GM12878 (cell line): ENCODE results near the gene LTB4R2. TPM values are rescaled to one million over a fixed set of nuclear protein-coding genes. Genes with fewer than 3 reads are reported as not detected.

ENCODE experiments used
- ASH2L ChIP-seq: fragments of 300-600, 200-600 bp; sonication (generic); IDR thresholded peaks from 2 replicates; pipeline ENCODE4 v1.6.1; 2017; ENCODE audit warnings: low read depth, mild to moderate bottlenecking, borderline replicate concordance
- EP300 ChIP-seq, 2 experiments: fragments of 150-350 bp in 1 of 2; IDR thresholded peaks; 2 replicates each; pipeline ENCODE4 v1.6.1; 2011 to 2012; ENCODE audit warnings: low read depth in 2 of 2, low read length in 2 of 2, borderline replicate concordance in 1 of 2, improper control_type of control experiment in 1 of 2, inconsistent platforms in 1 of 2; ENCODE audit not compliant: control insufficient read depth in 1 of 2
- NBN ChIP-seq: fragments of 450-650 bp; IDR thresholded peaks from 2 replicates; pipeline ENCODE4 v1.6.1; 2016
- RFX5 ChIP-seq: IDR thresholded peaks from 2 replicates; pipeline ENCODE4 v1.6.1; 2011; ENCODE audit warnings: low read depth, low read length, improper control_type of control experiment
- SMC3 ChIP-seq: IDR thresholded peaks from 2 replicates; pipeline ENCODE4 v1.6.1; 2011; ENCODE audit warnings: low read length, improper control_type of control experiment, borderline replicate concordance
- SUZ12 ChIP-seq: fragments of 200-600 bp; sonication (generic); IDR thresholded peaks from one replicate; pipeline ENCODE4 v1.6.1; 2018; ENCODE audit warnings: antibody characterized with exemption, mild to moderate bottlenecking; ENCODE audit not compliant: unreplicated experiment
- TCF3 ChIP-seq: IDR thresholded peaks from 2 replicates; pipeline ENCODE4 v1.6.1; 2012; ENCODE audit warnings: low read depth, mild to moderate bottlenecking, low read length, borderline replicate concordance; ENCODE audit not compliant: insufficient read depth
- polyA plus RNA-seq, 11 experiments: library from polyadenylated mRNA; depleted of rRNA in 4 of 11; unstranded in 6 of 11; stranded (reverse) in 5 of 11; fragments of >200 nt; fragmentation: Nextera tagmentation in 4 of 11; fragmentation: Illumina TruSeq in 1 of 11; extraction: Ambion mirVana in 4 of 11; extraction: Trizol in 1 of 11; gene quantifications; 1 replicate in 1 of 11; 2 replicates in 10 of 11; pipeline versions ENCODE4 v1.2.1 to v1.2.3, GENCODE V29; 2011 to 2016; ENCODE audit warnings: inconsistent platforms in 2 of 11, missing spikeins in 2 of 11, low read depth in 1 of 11
- total RNA-seq, 4 experiments: library from RNA; depleted of rRNA in 3 of 4; stranded (reverse); fragments of >200 nt in 3 of 4; fragmentation: Illumina TruSeq in 1 of 4; extraction: Trizol in 1 of 4; gene quantifications; 2 replicates each; pipeline versions ENCODE4 v1.2.1 to v1.2.3, GENCODE V29; 2013 to 2021
- TF ChIP-seq, protein P1 (sequence below): fragments of 450-650 bp; IDR thresholded peaks from 2 replicates; pipeline ENCODE4 v1.6.1; 2017; ENCODE audit warnings: mild to moderate bottlenecking, moderate library complexity
- TF ChIP-seq, protein P2 (sequence below): fragments of 450-650 bp; IDR thresholded peaks from 2 replicates; pipeline ENCODE4 v1.6.1; 2017; ENCODE audit warnings: low read depth, mild to moderate bottlenecking, moderate library complexity
- TF ChIP-seq, protein P3 (sequence below): IDR thresholded peaks from 2 replicates; pipeline ENCODE4 v1.6.1; 2012; ENCODE audit warnings: low read depth, low read length, improper control_type of control experiment
- TF ChIP-seq, protein P4 (sequence below), 3 experiments: IDR thresholded peaks in 2 of 3; conservative IDR thresholded peaks in 1 of 3; 2 replicates each; pipeline ENCODE4 v1.5.1; 2011; ENCODE audit warnings: low read depth in 3 of 3, low read length in 3 of 3, mild to moderate bottlenecking in 3 of 3, control low read depth in 2 of 3, moderate library complexity in 2 of 3, inconsistent platforms in 1 of 3, mixed read lengths in 1 of 3; ENCODE audit not compliant: control insufficient read depth in 2 of 3, insufficient read depth in 1 of 3; ENCODE audit errors: extremely low read depth in 1 of 3

LTB4R2 gene
- total and polyA plus RNA-seq, 10 of the 15 experiments (the other 5 are each of a cell fraction or from before 2014, with no cell fraction given): 0.06 to 16.0 (median 2.6) TPM

DNA sequence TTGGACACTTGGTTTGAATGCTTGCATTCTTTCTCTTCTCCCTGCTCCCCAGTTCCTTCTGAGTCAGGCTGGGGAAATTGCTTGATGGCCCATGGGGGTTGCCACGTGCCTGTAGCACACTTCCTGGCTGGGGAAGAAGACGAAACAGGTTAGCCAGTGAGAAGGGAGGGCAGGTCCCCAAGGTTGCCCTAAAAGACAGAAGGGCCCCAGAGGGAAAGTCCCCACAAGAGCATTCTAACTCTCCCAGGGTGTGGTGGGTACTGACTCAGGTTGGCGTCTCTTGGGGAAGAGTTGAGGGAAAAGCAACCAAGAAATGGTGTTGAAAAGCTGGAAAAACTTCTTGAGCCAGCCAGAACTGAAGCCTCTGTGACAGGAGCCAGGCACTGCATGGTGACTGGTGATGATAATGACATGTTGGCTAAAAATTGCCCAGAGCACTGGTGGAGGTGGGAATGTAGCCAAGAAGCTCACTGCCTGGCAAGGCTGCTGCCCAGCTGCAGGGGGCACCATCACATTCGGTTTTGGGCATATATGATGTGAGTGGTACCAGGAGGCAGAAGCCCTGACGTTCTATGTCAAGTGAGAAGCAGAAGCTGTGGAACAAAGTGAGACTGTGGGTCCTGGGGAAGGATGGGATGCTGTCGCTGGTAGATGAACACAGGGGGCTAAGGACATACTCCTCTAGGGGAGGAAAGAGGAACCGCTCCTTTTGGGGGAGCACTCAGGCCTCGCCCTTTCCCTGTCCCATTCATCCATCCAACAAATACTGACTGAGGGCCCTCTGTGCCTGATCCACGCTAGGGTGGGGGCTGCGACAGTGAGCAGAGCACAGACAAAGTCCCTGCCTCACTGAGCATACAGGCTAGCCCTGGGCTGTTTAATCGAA is 30.4 kb upstream of the LTB4R2 start (continued):
- TF ChIP-seq, protein P1, sequence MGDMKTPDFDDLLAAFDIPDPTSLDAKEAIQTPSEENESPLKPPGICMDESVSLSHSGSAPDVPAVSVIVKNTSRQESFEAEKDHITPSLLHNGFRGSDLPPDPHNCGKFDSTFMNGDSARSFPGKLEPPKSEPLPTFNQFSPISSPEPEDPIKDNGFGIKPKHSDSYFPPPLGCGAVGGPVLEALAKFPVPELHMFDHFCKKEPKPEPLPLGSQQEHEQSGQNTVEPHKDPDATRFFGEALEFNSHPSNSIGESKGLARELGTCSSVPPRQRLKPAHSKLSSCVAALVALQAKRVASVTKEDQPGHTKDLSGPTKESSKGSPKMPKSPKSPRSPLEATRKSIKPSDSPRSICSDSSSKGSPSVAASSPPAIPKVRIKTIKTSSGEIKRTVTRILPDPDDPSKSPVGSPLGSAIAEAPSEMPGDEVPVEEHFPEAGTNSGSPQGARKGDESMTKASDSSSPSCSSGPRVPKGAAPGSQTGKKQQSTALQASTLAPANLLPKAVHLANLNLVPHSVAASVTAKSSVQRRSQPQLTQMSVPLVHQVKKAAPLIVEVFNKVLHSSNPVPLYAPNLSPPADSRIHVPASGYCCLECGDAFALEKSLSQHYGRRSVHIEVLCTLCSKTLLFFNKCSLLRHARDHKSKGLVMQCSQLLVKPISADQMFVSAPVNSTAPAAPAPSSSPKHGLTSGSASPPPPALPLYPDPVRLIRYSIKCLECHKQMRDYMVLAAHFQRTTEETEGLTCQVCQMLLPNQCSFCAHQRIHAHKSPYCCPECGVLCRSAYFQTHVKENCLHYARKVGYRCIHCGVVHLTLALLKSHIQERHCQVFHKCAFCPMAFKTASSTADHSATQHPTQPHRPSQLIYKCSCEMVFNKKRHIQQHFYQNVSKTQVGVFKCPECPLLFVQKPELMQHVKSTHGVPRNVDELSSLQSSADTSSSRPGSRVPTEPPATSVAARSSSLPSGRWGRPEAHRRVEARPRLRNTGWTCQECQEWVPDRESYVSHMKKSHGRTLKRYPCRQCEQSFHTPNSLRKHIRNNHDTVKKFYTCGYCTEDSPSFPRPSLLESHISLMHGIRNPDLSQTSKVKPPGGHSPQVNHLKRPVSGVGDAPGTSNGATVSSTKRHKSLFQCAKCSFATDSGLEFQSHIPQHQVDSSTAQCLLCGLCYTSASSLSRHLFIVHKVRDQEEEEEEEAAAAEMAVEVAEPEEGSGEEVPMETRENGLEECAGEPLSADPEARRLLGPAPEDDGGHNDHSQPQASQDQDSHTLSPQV: no peak
- no peak for TF ChIP-seq SUZ12
- TF ChIP-seq RFX5: 0 out of 2 replicates have a peak, but pooled peaks have one; percentile 27
- TF ChIP-seq TCF3: no peak
- TF ChIP-seq, protein P2, sequence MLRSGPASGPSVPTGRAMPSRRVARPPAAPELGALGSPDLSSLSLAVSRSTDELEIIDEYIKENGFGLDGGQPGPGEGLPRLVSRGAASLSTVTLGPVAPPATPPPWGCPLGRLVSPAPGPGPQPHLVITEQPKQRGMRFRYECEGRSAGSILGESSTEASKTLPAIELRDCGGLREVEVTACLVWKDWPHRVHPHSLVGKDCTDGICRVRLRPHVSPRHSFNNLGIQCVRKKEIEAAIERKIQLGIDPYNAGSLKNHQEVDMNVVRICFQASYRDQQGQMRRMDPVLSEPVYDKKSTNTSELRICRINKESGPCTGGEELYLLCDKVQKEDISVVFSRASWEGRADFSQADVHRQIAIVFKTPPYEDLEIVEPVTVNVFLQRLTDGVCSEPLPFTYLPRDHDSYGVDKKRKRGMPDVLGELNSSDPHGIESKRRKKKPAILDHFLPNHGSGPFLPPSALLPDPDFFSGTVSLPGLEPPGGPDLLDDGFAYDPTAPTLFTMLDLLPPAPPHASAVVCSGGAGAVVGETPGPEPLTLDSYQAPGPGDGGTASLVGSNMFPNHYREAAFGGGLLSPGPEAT: peak; percentile 51; the same call in 1 of the 2 replicates
- 0 out of 2 replicates have a peak, but pooled peaks have one; percentile 37 for TF ChIP-seq NBN
- TF ChIP-seq, protein P3, sequence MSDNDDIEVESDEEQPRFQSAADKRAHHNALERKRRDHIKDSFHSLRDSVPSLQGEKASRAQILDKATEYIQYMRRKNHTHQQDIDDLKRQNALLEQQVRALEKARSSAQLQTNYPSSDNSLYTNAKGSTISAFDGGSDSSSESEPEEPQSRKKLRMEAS: peak; percentile 41; the same call in 1 of the 2 replicates
- TF ChIP-seq EP300 (IDR thresholded peaks at IDR 0.05; ENCODE audit: borderline replicate concordance in 1 of 2, control insufficient read depth in 1 of 2, low read depth in 2 of 2, low read length in 2 of 2): 0 out of 4 replicates have a peak, but pooled peaks of 1 of the 2 experiments have one; percentile 4
- peak; percentile 36; the same call in 1 of the 2 replicates for TF ChIP-seq SMC3
- TF ChIP-seq ASH2L: peak; percentile 36; the same call in 1 of the 2 replicates
- TF ChIP-seq, protein P4, sequence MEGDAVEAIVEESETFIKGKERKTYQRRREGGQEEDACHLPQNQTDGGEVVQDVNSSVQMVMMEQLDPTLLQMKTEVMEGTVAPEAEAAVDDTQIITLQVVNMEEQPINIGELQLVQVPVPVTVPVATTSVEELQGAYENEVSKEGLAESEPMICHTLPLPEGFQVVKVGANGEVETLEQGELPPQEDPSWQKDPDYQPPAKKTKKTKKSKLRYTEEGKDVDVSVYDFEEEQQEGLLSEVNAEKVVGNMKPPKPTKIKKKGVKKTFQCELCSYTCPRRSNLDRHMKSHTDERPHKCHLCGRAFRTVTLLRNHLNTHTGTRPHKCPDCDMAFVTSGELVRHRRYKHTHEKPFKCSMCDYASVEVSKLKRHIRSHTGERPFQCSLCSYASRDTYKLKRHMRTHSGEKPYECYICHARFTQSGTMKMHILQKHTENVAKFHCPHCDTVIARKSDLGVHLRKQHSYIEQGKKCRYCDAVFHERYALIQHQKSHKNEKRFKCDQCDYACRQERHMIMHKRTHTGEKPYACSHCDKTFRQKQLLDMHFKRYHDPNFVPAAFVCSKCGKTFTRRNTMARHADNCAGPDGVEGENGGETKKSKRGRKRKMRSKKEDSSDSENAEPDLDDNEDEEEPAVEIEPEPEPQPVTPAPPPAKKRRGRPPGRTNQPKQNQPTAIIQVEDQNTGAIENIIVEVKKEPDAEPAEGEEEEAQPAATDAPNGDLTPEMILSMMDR (IDR thresholded peaks at IDR 0.05 in 2 of 3, conservative IDR thresholded peaks at IDR 0.05 in 1 of 3; ENCODE audit: control insufficient read depth in 2 of 3, extremely low read depth in 1 of 3, insufficient read depth in 1 of 3, low read depth in 3 of 3, low read length in 3 of 3): peak; percentile 44 to 47 (median 44); a peak in 5 of 6 replicates
